HCT116 (cell line): ENCODE data around the gene CAMKK2. TPM values are rescaled to one million over a fixed set of nuclear protein-coding genes. Genes with fewer than 3 reads are reported as not detected.

Source experiments
- ATAC-seq: fragments of 200-7000 bp; cut with Tn5 transposase; 2 replicates; pipeline ENCODE4 v1.9.1; 2020; ENCODE audit warnings: mild to moderate bottlenecking, moderate library complexity
- BruUV-seq: library from RNA; stranded (reverse); fragments of 400-500 nt; replicated peaks from 2 replicates; lab custom pipeline; 2021; lab: Mats Ljungman, UMichigan
- CTCF ChIA-PET: fragments of 300-600 bp; sonication (Branson Sonifier 250); formaldehyde crosslinking; loops from one replicate; lab custom pipeline; 2021; ENCODE audit warnings: antibody characterized with exemption; lab: Charles Lee
- POLR2A ChIA-PET: fragments of 300-600, 350-600 bp; sonication (Branson Sonifier 250); formaldehyde crosslinking; loops from one replicate; lab custom pipeline; 2021; ENCODE audit warnings: antibody characterized with exemption; lab: Charles Lee
- RAD21 ChIA-PET, 2 experiments: fragments of 300-600 bp; sonication (Branson Sonifier 250); formaldehyde crosslinking; loops; one replicate each; lab custom pipeline; 2023; ENCODE audit warnings: low total read pairs in 2 of 2; ENCODE audit not compliant: uncharacterized antibody in 2 of 2, unreplicated experiment in 2 of 2, low non-redundant PET in 1 of 2; lab: Charles Lee
- DNase-seq: peaks from one replicate; pipeline ENCODE4 v3.0.0-alpha.2; 2010; ENCODE audit warnings: low read depth, low spot score
- H2AFZ ChIP-seq: fragments of 200-600 bp; shearing (Covaris generic), sonication (generic); 2 replicates; pipeline ENCODE4 v1.6.1; 2017; ENCODE audit warnings: low read depth, mixed run types, mixed read lengths, antibody characterized with exemption, low read length; ENCODE audit not compliant: poor library complexity, severe bottlenecking
- H3K27ac ChIP-seq: 2 replicates; pipeline ENCODE4 v1.5.1; 2012; ENCODE audit warnings: low read depth, low read length
- H3K27me3 ChIP-seq: fragments of 200-600 bp; sonication (generic); 2 replicates; pipeline ENCODE4 v1.6.1; 2016; ENCODE audit warnings: mixed run types, low read length, mixed read lengths; ENCODE audit not compliant: insufficient read depth
- H3K36me3 ChIP-seq, 2 experiments: fragments of 200-500 bp in 1 of 2; fragments of 200-600 bp in 1 of 2; sonication (Bioruptor generic) in 1 of 2; sonication (generic) in 1 of 2; 2 replicates each; pipeline versions ENCODE4 v1.5.1 to v1.6.1; 2014 to 2016; ENCODE audit warnings: low read length in 2 of 2, inconsistent platforms in 1 of 2, mixed read lengths in 1 of 2, mixed run types in 1 of 2; ENCODE audit not compliant: insufficient read depth in 2 of 2, control insufficient read depth in 1 of 2
- H3K4me1 ChIP-seq, 2 experiments: fragments of 200-600 bp in 1 of 2; sonication (generic) in 1 of 2; 2 replicates each; pipeline versions ENCODE4 v1.5.1 to v1.6.1; 2012 to 2017; ENCODE audit warnings: low read length in 2 of 2, inconsistent platforms in 1 of 2, mild to moderate bottlenecking in 1 of 2, mixed read lengths in 1 of 2, mixed run types in 1 of 2, moderate library complexity in 1 of 2; ENCODE audit not compliant: insufficient read depth in 2 of 2, control insufficient read depth in 1 of 2
- H3K4me2 ChIP-seq: fragments of 200-600 bp; sonication (generic); 2 replicates; pipeline ENCODE4 v1.6.1; 2017; ENCODE audit warnings: mixed run types, low read length, mixed read lengths
- H3K4me3 ChIP-seq, 2 experiments: fragments of 200-600 bp in 1 of 2; sonication (generic) in 1 of 2; replicated peaks in 1 of 2; 2 replicates each; pipeline ENCODE4 v1.5.1; 2011 to 2016; ENCODE audit warnings: low read length in 2 of 2, control low read depth in 1 of 2, low read depth in 1 of 2, mild to moderate bottlenecking in 1 of 2, mixed read lengths in 1 of 2, mixed run types in 1 of 2
- H3K79me2 ChIP-seq: fragments of 200-600 bp; sonication (generic); 2 replicates; pipeline ENCODE4 v1.6.1; 2017; ENCODE audit warnings: mild to moderate bottlenecking, mixed run types, low read length, moderate library complexity, mixed read lengths; ENCODE audit not compliant: insufficient read depth
- H3K9ac ChIP-seq: fragments of 200-600 bp; sonication (generic); 2 replicates; pipeline ENCODE4 v1.6.1; 2016; ENCODE audit warnings: low read length, mixed read lengths
- H3K9me2 ChIP-seq: fragments of 200-600 bp; sonication (generic), shearing (Covaris generic); 2 replicates; pipeline ENCODE4 v1.6.1; 2017; ENCODE audit warnings: mixed run types, mild to moderate bottlenecking, moderate library complexity; ENCODE audit not compliant: insufficient read depth
- H3K9me3 ChIP-seq, 2 experiments: fragments of 200-500 bp in 1 of 2; fragments of 200-600 bp in 1 of 2; sonication (Bioruptor generic) in 1 of 2; sonication (generic) in 1 of 2; 2 replicates each; pipeline ENCODE4 v1.6.1; 2014 to 2017; ENCODE audit warnings: low read length in 2 of 2, mixed read lengths in 2 of 2, inconsistent platforms in 1 of 2, low read depth in 1 of 2, mild to moderate bottlenecking in 1 of 2, mixed run types in 1 of 2, moderate library complexity in 1 of 2; ENCODE audit not compliant: control insufficient read depth in 1 of 2, insufficient read depth in 1 of 2
- H4K20me1 ChIP-seq: fragments of 200-600 bp; sonication (generic), shearing (Covaris generic); 2 replicates; pipeline ENCODE4 v1.6.1; 2017; ENCODE audit warnings: mixed run types, mild to moderate bottlenecking, moderate library complexity; ENCODE audit not compliant: insufficient read depth
- CTCF ChIP-seq, 3 experiments: fragments of 200-600 bp in 1 of 3; sonication (generic) in 1 of 3; IDR thresholded peaks in 2 of 3; conservative IDR thresholded peaks in 1 of 3; 2 replicates each; pipeline ENCODE4 v1.5.1; 2012 to 2017; ENCODE audit warnings: low read depth in 2 of 3, low read length in 2 of 3, antibody characterized with exemption in 1 of 3, borderline replicate concordance in 1 of 3, control low read depth in 1 of 3, mild to moderate bottlenecking in 1 of 3, mixed read lengths in 1 of 3, mixed run types in 1 of 3, moderate library complexity in 1 of 3; ENCODE audit not compliant: insufficient read depth in 1 of 3
- ELF1 ChIP-seq: IDR thresholded peaks from 2 replicates; pipeline ENCODE4 v1.6.1; 2012; ENCODE audit warnings: low read depth, borderline replicate concordance
- FOSL1 ChIP-seq: IDR thresholded peaks from 2 replicates; pipeline ENCODE4 v1.6.1; 2012; ENCODE audit warnings: low read depth
- JUND ChIP-seq: IDR thresholded peaks from 2 replicates; pipeline ENCODE4 v1.6.1; 2012
- POLR2A ChIP-seq: IDR thresholded peaks from 2 replicates; pipeline ENCODE4 v1.7.0; 2011; ENCODE audit warnings: borderline replicate concordance; ENCODE audit not compliant: insufficient read depth, insufficient read length; ENCODE audit errors: extremely low read depth
- POLR2AphosphoS5 ChIP-seq: IDR thresholded peaks from 2 replicates; pipeline ENCODE4 v1.6.1; 2011; ENCODE audit warnings: mild to moderate bottlenecking, low read depth, low read length, moderate library complexity
- SP1 ChIP-seq: IDR thresholded peaks from 2 replicates; pipeline ENCODE4 v1.6.1; 2012; ENCODE audit warnings: low read depth
- SRF ChIP-seq: IDR thresholded peaks from 2 replicates; pipeline ENCODE4 v1.6.1; 2012; ENCODE audit warnings: low read depth
- TCF7L2 ChIP-seq: IDR thresholded peaks from 2 replicates; pipeline ENCODE4 v1.7.0; 2011; ENCODE audit warnings: borderline replicate concordance, inconsistent platforms; ENCODE audit not compliant: insufficient read depth, insufficient read length; ENCODE audit errors: extremely low read depth
- YY1 ChIP-seq: IDR thresholded peaks from 2 replicates; pipeline ENCODE4 v1.6.1; 2011; ENCODE audit warnings: low read length, low read depth, moderate library complexity, mild to moderate bottlenecking; ENCODE audit not compliant: insufficient replicate concordance; ENCODE audit errors: extremely low read depth
- ZBTB33 ChIP-seq: IDR thresholded peaks from 2 replicates; pipeline ENCODE4 v1.6.1; 2011; ENCODE audit warnings: mild to moderate bottlenecking, low read length, moderate library complexity; ENCODE audit not compliant: insufficient replicate concordance; ENCODE audit errors: extremely low read depth
- intact Hi-C: fragments of 100-400 bp; cut with micrococcal nuclease; formaldehyde crosslinking; loops from 2 replicates; pipeline ENCODE4 v1.10.0; 2022
- total RNA-seq: library from RNA; stranded (reverse); gene quantifications from one replicate; pipeline ENCODE4 v1.2.1, GENCODE V29; 2021; ENCODE audit not compliant: unreplicated experiment

The CAMKK2 gene
- total RNA-seq, 1 experiment from 2014 or later, result 33.8 TPM

DNA sequence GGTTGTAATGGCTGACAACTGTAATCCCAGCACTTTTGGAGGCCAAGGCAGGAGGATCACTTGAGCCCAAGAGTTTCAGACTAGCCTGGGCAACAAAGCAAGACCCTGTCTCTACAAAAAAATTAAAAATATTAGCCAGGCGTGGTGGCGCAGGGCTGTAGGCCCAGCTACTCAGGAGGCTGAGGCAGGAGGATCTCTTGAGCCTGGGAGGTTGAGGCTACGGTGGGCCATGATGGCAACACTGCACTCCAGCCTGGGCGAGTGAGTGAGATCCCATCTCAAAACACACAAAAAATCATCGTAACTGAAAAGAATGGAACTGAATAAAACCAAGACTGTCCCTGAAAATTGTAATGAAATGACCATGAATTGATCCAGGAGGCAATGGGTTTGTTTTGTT, 6.1 kb downstream of the CAMKK2 start:
- Histone ChIP-seq H3K9me2 (no peaks in the 10 kb centered on the region), H3K9me3 (no peaks in the 10 kb centered on the region), H2AFZ (no peak overlapping the region), H3K4me3 (no peak overlapping the region), H3K79me2 (peaks cover 69% of the 10 kb centered on the region), H3K4me1 (peaks cover 0 to 4% of the 10 kb centered on the region in 2 experiments; a peak in 2 of 4 replicates), H3K27ac (no peak overlapping the region), H3K27me3 (no peaks in the 10 kb centered on the region), H3K36me3 (0 out of 4 replicates have a peak, but pooled peaks cover 0 to 3% of the 10 kb centered on the region in 2 experiments), H3K4me2 (no peak overlapping the region), H3K9ac (no peak overlapping the region), H4K20me1 (peaks cover 4% of the 10 kb centered on the region; the same call in 1 of the 2 replicates)
- ATAC-seq (no peak), DNase-seq (no peak)
- RAD21 ChIA-PET, result no interaction called here
- POLR2A ChIA-PET, result no interaction called here
- TF ChIP-seq CTCF (IDR thresholded peaks at IDR 0.05 in 2 of 3, conservative IDR thresholded peaks at IDR 0.05 in 1 of 3; ENCODE audit: borderline replicate concordance in 1 of 3, insufficient read depth in 1 of 3, low read depth in 2 of 3, low read length in 2 of 3) (no peak), ELF1 (no peak), POLR2A (no peak), YY1 (no peak), ZBTB33 (no peak), FOSL1 (no peak), JUND (no peak), SP1 (no peak), SRF (no peak), TCF7L2 (no peak), POLR2AphosphoS5 (no peak)
- BruUV-seq, result no TSS peak
- CTCF ChIA-PET, result no interaction called here
- intact Hi-C loops, result no loop called here
